ENCODE results near the gene THBS3. TPM values are rescaled to one million over a fixed set of nuclear protein-coding genes. Genes with fewer than 3 reads are reported as not detected.
"Not testable (repeated sequence)": the region's sequence is repeated elsewhere in the genome, so short reads cannot be mapped to it uniquely, and the experiment has no call there.

The THBS3 gene
- total RNA-seq, 2 donors from 2014 or later = 10.9 to 11.2 TPM

DNA sequence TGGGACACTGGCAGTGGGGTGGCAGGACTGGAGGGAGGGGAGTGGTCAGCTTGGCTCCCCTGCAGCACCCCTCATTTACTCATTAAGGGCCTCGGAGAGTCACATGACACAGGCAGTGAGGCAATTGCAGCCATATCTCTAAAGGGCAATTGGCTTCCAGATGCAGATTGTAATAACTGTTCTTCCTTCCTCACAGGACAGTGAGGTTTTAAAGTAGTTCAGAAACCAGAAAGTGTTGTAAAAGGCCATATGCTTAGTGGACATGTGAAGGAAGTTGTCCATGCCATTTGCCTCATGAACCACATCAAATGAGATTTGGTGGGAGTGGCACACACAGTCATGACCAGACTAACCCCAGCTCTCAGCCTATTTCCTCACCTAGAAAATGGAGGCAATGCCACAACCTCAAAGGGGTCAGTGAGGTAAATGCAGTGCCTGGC is 11.9 kb upstream of the THBS3 start:
- H3K27ac ChIP-seq = no peak overlapping the region
- no peaks in the 10 kb centered on the region for H3K27me3 ChIP-seq
- H3K9me3 ChIP-seq = no peaks in the 10 kb centered on the region
- H3K36me3 ChIP-seq = no peaks in the 10 kb centered on the region
- TF ChIP-seq, protein P1, sequence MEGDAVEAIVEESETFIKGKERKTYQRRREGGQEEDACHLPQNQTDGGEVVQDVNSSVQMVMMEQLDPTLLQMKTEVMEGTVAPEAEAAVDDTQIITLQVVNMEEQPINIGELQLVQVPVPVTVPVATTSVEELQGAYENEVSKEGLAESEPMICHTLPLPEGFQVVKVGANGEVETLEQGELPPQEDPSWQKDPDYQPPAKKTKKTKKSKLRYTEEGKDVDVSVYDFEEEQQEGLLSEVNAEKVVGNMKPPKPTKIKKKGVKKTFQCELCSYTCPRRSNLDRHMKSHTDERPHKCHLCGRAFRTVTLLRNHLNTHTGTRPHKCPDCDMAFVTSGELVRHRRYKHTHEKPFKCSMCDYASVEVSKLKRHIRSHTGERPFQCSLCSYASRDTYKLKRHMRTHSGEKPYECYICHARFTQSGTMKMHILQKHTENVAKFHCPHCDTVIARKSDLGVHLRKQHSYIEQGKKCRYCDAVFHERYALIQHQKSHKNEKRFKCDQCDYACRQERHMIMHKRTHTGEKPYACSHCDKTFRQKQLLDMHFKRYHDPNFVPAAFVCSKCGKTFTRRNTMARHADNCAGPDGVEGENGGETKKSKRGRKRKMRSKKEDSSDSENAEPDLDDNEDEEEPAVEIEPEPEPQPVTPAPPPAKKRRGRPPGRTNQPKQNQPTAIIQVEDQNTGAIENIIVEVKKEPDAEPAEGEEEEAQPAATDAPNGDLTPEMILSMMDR (IDR thresholded peaks at IDR 0.05) = no peak
- DNase-seq (ENCODE audit: low spot score) = no peak
- no peak overlapping the region for H3K4me3 ChIP-seq
- H3K4me1 ChIP-seq = peaks cover 0 to 4% of the 10 kb centered on the region in 2 donors

DNA sequence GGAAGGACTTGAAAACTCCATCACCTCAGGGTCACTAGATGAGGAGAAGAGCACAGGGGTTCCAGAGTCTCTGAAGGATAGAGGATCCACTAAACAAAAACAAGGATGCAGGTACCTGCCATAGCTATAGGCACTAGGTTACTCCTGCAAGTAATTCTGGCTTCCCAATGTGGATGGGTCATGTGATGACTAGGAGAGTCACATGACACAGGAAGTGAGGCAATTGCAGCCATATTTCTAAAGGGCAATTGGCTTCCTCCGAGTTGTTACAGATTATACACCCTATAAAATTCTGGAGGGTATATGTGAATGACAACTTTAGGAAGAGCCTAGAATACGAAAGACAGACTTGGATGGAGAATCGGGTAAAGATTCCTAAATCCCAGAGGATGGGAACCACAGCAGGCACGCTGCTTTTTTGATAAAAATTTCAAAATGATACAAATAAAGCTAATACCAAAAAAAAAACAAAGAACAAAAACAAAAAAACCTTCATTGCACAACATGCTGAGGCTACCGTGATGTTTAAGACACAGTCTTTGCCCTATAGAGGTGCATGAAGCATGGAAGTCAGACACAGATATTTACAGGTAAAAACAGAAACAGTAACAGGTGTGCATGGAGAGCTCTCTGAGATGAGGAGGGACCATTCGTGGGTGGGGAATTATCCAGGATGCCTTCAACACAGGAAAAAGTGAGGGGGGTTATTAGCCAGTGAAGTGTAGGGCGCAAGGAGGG is 11.3 kb upstream of the THBS3 start:
- Histone ChIP-seq H3K27me3 (no peaks in the 10 kb centered on the region), H3K27ac (no peak overlapping the region), H3K36me3 (no peaks in the 10 kb centered on the region), H3K4me1 (peaks cover 0 to 4% of the 10 kb centered on the region in 2 donors), H3K4me3 (no peak overlapping the region), H3K9me3 (no peaks in the 10 kb centered on the region)
- no peak for DNase-seq (ENCODE audit: low spot score)
- TF ChIP-seq, protein P1 (IDR thresholded peaks at IDR 0.05) = no peak

DNA sequence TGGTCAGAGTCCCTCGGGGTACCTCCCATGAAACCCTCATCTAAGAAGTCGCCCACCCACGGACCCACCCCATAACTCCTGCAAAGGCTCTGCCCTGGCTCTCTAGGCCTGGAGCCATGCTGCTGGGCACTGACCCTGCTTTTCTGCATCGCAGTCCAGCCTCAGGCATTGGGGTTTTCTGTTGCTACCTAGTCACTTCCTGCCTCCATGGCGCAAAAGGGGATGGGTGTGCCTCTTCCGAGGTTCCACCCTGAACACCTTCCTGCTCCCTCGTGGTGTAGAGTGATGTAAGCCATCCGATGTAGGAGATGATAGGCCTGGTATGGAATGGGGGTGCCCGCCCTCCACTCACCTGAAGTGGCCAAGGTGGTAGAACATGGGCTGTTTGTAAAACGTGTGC is 7.0 kb upstream of the THBS3 start:
- not testable (repeated sequence) for H3K36me3 ChIP-seq; H3K27ac ChIP-seq; DNase-seq (ENCODE audit: low spot score); H3K27me3 ChIP-seq; H3K4me3 ChIP-seq; H3K9me3 ChIP-seq
- H3K4me1 ChIP-seq = peaks cover 0 to 12% of the 10 kb centered on the region in 2 donors

DNA sequence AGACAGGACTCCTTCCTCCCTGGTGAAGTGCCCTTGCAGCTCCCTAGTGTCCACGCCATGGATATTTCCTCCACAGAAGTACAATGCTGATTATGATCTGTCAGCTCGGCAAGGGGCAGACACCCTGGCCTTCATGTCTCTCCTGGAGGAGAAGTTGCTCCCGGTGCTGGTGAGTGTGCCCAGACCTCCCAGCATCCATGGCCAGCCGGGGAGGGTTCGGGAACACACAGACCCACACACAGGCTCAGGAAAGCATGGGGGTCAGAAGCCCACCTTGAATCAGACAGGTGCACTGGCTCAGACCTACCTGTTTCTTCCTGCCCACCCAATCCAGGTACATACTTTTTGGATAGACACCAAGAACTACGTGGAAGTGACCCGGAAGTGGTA is 4.3 kb upstream of the THBS3 start:
- not testable (repeated sequence) for H3K36me3 ChIP-seq; H3K9me3 ChIP-seq; H3K27me3 ChIP-seq; DNase-seq (ENCODE audit: low spot score); H3K27ac ChIP-seq; H3K4me3 ChIP-seq
- H3K4me1 ChIP-seq = peaks cover 0 to 26% of the 10 kb centered on the region in 2 donors

DNA sequence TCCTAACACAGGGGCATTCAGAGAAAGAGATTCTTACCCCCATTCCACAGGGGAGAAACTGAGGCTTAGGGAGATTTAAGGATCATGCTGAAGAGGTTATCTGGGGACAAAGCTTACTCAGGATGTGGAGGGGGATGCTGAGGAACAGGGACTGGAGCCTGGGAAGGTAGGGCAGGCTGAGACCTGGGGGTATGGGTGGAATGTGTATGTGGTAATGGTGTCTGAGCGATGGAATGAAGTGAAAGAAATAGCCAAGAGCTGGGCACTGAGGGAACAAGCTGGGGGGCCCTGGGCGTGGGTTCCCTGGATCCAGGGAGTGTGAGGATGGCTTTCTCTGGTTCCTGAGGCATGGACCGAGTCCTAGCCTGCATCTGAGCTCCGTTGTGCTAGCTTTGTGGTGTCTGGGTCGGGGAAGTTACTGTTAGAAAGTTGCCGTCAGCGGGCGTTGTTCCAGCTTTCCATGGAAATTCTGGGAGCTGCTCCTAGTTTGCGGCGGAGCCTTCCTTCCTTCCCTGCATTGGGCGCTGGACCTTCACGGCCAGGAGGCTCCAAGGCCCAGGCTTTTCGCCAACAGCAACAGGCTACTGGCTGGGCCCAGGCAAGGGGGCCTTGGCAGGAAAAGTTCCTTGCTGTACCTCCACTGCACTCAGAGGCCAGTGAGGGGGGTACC is 3.8 kb upstream of the THBS3 start:
- not testable (repeated sequence) for H3K36me3 ChIP-seq; DNase-seq (ENCODE audit: low spot score); H3K27ac ChIP-seq; H3K9me3 ChIP-seq; H3K27me3 ChIP-seq; H3K4me3 ChIP-seq
- H3K4me1 ChIP-seq = peaks cover 0 to 32% of the 10 kb centered on the region in 2 donors

DNA sequence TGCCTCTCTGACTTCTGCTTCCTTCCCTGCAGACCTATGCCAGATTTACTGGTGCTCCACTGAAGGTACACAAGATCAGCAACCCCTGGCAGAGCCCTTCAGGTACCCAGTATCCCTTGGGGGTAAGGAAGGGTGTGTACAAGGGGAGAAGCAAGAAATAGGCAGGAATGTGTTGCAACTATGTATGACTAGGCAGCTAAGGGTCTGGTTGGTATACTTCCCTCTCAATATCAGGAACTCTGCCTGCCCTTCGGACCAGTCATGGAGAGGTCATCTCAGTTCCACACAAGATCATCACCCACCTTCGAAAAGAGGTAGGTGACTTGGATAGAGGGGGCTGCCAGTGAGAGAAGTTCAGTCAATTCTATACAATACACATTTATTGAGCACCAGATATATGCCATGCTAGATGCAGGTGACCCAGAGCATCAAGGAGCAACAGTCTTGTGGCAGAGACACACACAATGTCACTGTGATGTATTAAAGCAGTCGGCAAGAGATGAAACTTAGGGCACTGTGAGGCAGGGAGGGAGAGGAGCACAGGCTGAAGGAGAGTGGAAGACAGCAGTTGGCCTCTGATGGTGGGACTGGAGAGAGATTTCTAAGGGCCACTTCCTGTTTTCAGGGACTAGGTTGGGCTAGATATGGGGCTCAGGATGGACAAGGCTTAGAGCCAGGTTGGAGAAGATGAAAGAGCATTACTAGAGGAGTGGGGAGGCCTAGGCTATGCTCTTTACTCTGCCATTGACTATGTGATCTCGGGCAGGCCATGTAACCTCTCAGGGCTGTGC is 2.8 kb upstream of the THBS3 start:
- Histone ChIP-seq H3K9me3 (no peaks in the 10 kb centered on the region), H3K4me1 (peaks cover 0 to 36% of the 10 kb centered on the region in 2 donors), H3K27me3 (no peaks in the 10 kb centered on the region), H3K27ac (no peak overlapping the region), H3K36me3 (peaks cover 10% of the 10 kb centered on the region), H3K4me3 (no peak overlapping the region)
- TF ChIP-seq, protein P1 (IDR thresholded peaks at IDR 0.05) = no peak
- no peak for DNase-seq (ENCODE audit: low spot score)

DNA sequence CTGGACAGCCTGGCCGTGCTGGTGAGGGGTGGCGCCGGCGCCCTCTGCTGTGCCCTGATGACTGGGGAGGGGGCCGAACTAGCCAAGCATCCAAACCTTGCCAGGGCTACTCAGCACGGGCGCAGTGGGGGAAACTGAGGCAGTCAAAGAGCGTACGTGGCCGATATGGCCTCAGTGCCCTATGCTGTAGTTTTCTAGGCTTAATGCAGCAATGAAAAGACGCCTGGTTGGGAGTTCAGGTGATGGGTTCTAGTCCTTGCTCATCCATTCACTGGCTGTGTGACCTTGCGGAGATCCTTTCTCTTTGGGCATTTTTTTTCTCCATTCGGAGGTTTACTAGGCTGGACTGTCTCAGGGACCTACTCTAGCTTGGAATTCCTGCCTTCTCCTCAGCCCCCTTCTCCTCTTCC is 1.6 kb upstream of the THBS3 start:
- no peaks in the 10 kb centered on the region for H3K27me3 ChIP-seq
- H3K27ac ChIP-seq = peak overlapping the region; percentile 99 to 100
- DNase-seq (ENCODE audit: low spot score) = no peak
- peaks cover 10% of the 10 kb centered on the region for H3K36me3 ChIP-seq
- H3K4me3 ChIP-seq = peak overlapping the region; percentile 79
- H3K9me3 ChIP-seq = no peaks in the 10 kb centered on the region
- H3K4me1 ChIP-seq = peaks cover 0 to 36% of the 10 kb centered on the region in 2 donors
- TF ChIP-seq, protein P1 (IDR thresholded peaks at IDR 0.05) = no peak
